ENCODE results near the gene ARHGAP27.
"Not testable (repeated sequence)": the region's sequence is repeated elsewhere in the genome, so short reads cannot be mapped to it uniquely, and the experiment has no call there.

ARHGAP27 gene

DNA sequence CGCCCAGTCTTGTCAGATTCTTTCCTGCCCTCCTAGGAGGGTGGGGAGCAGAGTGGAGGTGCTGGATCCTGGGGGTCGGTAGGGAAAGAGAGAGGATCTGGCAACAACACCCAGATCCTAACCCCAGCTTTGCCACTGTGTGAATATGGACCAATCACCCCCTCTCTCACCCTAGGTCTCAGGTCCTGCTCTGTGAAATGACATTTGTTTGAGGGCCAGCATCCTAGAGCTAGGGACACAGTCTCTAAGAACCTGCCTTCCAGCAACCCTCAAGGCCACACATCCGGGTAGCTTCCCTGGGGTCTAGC, 87.5 kb downstream of the ARHGAP27 start:
- no peaks in the 10 kb centered on the region for H3K36me3 ChIP-seq (ENCODE audit: insufficient read depth, low read length)
- DNase-seq (ENCODE audit: low read depth, low spot score): no peak
- no peak overlapping the region for H3K9ac ChIP-seq (ENCODE audit: insufficient read length)
- no peaks in the 10 kb centered on the region; the same call in 1 of the 2 replicates for H3K9me3 ChIP-seq (ENCODE audit: low read depth, low read length)
- TF ChIP-seq EZH2 (IDR thresholded peaks at IDR 0.05): no peak
- H3K4me3 ChIP-seq: no peak overlapping the region
- no peak overlapping the region for H3K27ac ChIP-seq

GRCh38 chr17:45343967-45344664, 88.6 kb downstream of the ARHGAP27 start:
- not testable (repeated sequence) for DNase-seq (ENCODE audit: low read depth, low spot score); H3K4me3 ChIP-seq; H3K9ac ChIP-seq (ENCODE audit: insufficient read length); H3K27ac ChIP-seq; H3K36me3 ChIP-seq (ENCODE audit: insufficient read depth, low read length); H3K9me3 ChIP-seq (ENCODE audit: low read depth, low read length)

Measured in SK-N-MC (cell line).